Dedifferentiated amniotic fluid mesenchymal stem cell (primary cell): ENCODE data around the gene SUOX.
A peak's percentile ranks its signal among the peaks of the same experiment; 100 is the strongest.
"Not testable (repeated sequence)": the region's sequence is repeated elsewhere in the genome, so short reads cannot be mapped to it uniquely, and the experiment has no call there.

Experiments
- DNase-seq: peaks from one replicate; pipeline ENCODE4 v3.0.0-alpha.2; 2016; ENCODE audit errors: extremely low spot score

SUOX gene

DNA sequence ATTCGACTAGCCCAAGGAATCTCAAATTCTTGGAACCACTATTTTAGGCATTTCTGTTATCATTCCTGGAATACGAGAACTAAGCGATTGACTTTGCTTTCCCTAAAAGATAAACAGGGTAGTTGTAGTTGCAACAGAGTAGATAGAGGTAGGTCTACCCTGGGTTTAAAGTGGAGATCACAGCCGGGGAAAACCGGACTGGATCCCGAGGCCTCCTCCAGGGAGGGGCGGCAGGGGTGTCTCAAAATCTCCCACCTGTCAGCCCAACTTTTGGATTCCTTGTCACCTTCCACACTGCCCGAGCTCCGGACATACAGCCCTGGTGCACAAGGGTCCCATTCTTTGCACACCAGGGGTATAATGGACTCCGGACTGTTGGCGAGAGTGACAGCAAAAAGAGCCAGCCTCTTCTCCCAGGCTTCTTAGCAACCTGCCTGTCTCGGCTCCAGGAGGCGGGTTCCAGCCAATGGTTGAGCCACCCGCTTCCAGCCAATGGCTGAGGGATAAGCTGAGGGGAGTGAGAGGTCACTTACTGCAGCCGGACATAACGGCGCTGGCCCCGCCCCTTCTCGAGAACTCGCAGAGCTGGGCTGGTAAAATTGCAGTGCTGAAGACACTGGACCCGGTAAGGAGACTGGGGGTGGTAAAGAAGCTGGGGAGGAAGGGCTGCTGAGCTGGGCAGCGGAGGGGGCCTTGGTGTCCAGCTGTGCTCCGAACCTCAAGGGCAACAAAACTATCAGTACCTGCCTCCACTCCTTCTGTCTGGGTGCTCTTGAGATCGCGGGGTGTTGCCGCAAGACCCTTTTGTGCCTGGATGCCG lies at the start of gene SUOX:
TSS of gene SUOX (plus strand) at position 562 of the 820 bp plus-strand sequence. CDS start 4,946 bp downstream, outside the sequence.
- DNase-seq: peak; percentile 97

GRCh38 chr12:55955344-55955743 lies 41.7 kb upstream of the SUOX start:
- no peak for DNase-seq

DNA sequence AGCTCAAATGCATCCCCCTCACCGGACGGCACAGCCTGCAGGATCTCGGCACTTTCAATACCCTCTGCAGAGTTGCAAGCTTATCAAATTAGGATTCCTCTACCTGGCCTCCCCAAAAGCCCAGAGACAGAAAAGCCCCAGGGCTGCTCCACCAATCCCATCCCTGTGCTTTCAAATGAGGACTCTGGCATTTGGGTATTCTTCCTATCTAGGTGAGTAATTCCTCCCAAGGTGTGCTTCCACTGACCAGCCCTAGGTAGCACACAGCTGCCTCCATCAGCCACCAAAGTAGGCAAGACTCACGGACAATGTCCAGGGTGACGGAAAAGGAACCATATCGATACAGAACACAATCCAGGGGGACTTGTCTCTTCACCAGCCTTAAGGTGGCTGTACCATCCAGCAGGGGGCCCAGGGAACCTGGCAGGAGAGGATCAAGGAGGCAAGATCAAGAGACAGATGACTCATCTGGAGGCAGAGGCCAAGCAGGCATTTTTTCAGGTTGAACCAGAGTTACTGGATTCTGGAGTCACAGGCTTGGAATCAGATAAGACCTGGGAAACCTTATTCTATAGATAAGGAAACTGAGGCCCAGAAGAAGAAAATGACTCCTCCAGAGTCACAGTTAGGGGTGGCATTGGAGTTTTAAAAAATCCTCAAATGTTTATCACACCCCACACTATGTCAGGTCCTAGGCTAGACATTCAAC lies 41.1 kb upstream of the SUOX start:
- DNase-seq: no peak

DNA sequence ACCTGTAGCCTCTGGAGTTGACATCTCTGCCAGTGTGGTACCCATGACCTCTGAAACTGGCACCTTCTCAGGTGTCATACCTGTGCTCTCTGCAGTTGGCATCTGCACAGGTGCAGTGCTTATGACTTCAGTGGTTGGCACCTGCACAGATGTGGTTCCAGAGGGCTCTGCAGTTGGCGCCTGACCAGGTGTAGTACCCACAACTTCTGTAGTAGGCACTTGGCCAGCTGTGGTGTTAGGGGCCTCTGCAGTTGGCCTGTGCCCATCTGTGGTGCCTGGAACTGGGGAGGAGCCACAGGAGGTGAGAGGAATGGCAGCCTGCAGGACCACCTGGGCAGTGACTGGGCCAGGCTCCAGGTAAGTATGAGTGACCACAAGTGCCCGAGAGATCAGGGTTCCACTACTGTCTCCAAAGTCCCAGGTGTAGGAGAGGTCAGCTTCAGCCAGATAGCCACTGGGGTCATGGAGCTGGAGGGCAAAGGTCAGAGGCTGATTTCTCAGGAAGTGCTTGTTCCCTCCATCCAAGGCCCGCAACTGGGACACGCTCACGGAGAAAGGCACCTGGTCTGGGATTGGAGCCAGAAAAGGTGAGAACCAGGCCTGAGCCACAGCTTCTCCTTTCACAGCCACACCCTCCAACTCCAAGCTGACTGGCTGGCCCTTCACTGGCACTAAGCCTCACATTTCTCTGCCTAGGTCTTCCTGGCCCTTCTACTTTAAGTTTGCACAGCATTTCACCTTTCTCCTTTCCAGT lies 39.8 kb upstream of the SUOX start:
- DNase-seq: no peak

GRCh38 chr12:55963760-55964159 lies 33.3 kb upstream of the SUOX start:
- DNase-seq: no peak

- no peak for DNase-seq
Measured at GRCh38 chr12:55965240-55965639, 31.8 kb upstream of the SUOX start.

DNA sequence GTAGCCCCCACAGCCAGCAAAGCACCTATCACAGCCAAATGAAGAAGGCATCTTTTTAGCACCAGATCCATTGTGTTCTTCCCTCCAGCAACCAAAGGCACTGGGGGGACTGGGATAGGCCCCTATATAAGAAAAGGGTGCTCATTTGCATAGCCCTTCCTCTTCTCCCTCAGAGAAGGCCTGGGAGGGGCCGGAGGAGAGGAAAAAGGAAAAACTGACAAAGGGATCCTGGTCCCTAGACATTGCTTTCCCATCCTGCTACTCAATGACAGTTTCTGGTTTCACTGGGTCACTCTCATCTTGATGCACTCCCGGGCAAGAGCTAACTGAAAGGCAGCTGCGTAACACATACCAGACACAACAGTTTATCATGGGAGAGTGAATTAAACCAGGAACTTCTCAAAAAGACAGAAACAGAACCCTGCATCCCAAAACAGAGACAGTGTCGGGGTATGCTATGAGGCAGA lies 31.1 kb upstream of the SUOX start, which contains the start of gene PMEL:
TSS of gene PMEL (minus strand) at position 102 of the 467 bp plus-strand sequence. CDS start at position 71, 31 bp downstream.
- no peak for DNase-seq

- DNase-seq: peak; percentile 66
Measured at GRCh38 chr12:55966408-55967281, 30.4 kb upstream of the SUOX start, which contains the start of gene CDK2. CDK2 (plus strand) TSS chr12:55966830; CDS start chr12:55967009, 179 bp downstream.

DNA sequence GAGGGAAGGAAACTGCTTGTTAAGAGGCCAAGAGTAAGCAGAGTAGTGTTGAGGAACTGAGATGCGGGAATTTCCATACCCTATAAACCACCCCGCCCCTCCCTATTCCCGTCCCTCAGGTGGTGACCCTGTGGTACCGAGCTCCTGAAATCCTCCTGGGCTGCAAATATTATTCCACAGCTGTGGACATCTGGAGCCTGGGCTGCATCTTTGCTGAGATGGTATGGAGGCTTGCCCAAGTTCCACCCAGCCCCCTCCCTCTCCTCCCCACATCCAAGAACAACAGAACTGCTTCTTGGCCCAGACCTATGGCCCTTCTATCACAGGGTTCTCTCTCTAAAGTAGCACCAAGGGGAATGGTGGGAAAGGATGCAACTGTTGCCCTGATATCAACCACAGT lies 27.7 kb upstream of the SUOX start:
- DNase-seq: no peak

DNA sequence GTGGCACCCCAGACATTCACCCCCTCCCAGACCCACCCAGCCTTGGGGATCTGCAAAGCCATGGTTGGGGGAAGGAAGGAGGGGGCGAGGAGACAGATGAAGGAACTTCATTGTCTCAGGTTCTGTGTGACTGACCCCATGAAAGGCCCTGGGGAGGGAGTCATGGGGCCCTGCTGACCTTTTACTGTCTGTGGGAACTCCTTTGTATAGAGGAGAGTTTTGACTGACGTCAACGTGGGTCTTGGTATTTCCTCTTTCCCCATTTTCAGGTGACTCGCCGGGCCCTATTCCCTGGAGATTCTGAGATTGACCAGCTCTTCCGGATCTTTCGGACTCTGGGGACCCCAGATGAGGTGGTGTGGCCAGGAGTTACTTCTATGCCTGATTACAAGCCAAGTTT lies 26.3 kb upstream of the SUOX start:
- no peak for DNase-seq

- peak; percentile 25 for DNase-seq
Measured at GRCh38 chr12:55972042-55972441, 25.0 kb upstream of the SUOX start.

DNA sequence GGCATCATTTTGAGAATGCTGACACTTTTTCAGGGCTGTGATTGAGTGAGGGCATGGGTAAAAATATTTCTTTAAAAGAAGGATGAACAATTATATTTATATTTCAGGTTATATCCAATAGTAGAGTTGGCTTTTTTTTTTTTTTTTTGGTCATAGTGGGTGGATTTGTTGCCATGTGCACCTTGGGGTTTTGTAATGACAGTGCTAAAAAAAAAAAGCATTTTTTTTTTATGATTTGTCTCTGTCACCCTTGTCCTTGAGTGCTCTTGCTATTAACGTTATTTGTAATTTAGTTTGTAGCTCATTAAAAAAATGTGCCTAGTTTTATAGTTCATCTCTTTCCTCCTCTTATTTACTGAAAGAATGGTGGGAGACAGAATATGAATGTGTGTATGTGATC lies 24.6 kb upstream of the SUOX start:
- no peak for DNase-seq

DNA sequence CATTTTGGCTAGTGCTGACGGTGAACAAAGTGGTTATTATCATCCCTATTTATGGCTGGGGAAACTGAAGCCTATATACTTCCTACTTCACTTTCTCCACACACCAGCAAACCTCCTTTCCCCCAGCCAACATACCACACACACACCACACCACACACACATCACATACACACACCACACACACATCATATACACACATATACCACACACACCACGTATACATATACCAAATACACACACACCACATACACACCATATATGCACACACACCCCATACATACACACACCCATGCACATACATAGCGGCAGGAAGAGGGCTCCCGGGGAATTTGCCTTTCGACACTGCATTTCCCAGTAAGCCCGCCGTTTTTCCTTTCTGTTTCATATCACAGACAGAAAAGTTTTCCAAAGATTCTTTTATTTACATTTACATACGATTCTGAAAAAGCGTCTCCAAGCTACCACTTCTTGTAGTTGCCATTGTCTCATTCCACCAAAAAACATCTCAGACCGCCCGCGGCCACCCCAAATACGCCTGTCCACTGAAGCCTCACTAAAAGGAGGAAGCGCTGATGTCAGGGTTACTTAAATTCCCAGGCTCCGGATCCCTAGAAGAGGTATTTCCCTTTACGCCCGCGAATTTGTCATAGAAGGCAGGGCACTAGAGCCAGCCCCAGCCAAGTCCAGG lies 24.0 kb upstream of the SUOX start:
- no peak for DNase-seq

- peak; percentile 100 for DNase-seq
Measured at GRCh38 chr12:55973599-55974307, 23.3 kb upstream of the SUOX start, which contains the start of gene RAB5B. RAB5B (plus strand) TSS chr12:55974078; CDS start chr12:55986961, 12,883 bp downstream.

DNA sequence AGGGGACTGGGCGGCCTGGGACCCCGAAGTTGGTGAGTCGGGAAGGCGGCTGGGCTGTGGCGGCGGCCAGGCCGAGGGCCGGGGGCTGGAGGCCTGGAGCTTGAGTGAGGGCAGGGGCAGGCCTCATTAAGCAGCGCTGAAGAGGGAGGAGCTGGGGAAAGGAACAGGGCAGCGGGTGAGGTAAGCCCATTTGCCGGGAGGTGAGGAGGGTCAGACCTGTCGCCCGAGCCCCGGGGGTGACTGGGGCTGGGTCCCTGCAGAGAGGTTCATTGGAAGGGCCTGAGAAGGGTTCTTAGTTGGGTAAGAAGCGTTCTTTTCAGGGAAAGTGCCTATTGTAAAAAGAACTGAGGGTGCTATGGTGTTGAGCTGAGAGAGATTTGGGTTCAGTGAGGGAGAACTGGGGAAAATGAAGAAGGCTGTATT lies 22.8 kb upstream of the SUOX start:
- no peak for DNase-seq

DNA sequence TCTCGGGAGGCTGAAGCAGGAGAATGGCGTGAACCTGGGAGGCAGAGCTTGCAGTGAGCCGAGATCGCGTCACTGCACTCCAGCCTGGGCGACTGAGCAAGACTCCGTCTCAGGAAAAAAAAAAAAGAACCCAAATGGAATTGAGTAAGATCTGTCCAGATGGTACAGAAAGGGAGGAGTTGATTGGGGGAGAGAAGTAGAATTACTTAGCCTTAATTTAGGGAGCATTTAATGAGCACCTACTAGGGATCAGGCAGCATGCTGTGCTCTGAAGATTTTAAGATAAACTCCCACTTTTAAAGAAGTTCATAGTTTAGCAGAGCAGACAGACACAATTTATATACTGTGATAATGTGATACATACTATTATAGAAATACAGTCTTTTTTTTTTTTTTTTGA lies 18.7 kb upstream of the SUOX start:
- no peak for DNase-seq

DNA sequence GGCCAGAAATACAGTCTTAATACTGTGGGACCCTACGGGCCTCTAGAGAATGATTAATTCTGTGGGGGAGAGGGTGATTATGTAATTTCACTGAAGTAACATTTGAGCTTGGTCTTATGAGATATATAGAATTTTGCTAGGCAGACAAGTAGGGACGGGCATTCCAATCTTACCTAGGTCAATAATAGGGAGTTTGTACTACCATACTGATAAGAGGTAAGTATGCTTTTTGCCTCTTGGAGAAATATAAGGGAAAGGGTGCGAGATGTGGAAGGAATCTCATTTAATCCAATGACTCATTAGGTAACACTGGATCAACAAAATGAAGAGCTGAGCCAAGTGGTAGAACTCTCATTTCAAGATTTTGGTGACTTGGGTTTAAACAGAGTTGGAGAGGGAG lies 18.0 kb upstream of the SUOX start:
- no peak for DNase-seq

- DNase-seq: not testable (repeated sequence)
Measured at GRCh38 chr12:55981882-55982281, 15.2 kb upstream of the SUOX start.

GRCh38 chr12:55982319-55982936 lies 14.6 kb upstream of the SUOX start:
- no peak for DNase-seq
